Sigmoid colon (tissue), 7 donors: ENCODE results near the gene CDK14. TPM values are rescaled to one million over a fixed set of nuclear protein-coding genes. Genes with fewer than 3 reads are reported as not detected.

Experiments used
- DNase-seq: peaks from one replicate; pipeline ENCODE4 v3.0.0-alpha.2; 2019
- H3K27ac ChIP-seq, 4 donors: fragments of 200-600 bp; sonication (generic); one replicate each; pipeline ENCODE4 v1.5.1; 2016 to 2019; ENCODE audit warnings: mild to moderate bottlenecking in 1 of 4
- H3K27me3 ChIP-seq, 3 donors: fragments of 200-600 bp; sonication (generic); one replicate each; pipeline ENCODE4 v1.5.1; 2019; ENCODE audit warnings: mild to moderate bottlenecking in 1 of 3
- H3K36me3 ChIP-seq, 4 donors: fragments of 200-600 bp; sonication (generic); one replicate each; pipeline ENCODE4 v1.5.1; 2016 to 2019
- H3K4me1 ChIP-seq, 4 donors: fragments of 200-600 bp; sonication (generic); one replicate each; pipeline ENCODE4 v1.5.1; 2017 to 2019
- H3K4me3 ChIP-seq, 4 donors: fragments of 200-600 bp; sonication (generic); one replicate each; pipeline ENCODE4 v1.5.1; 2017 to 2019; ENCODE audit warnings: mild to moderate bottlenecking in 2 of 4, moderate library complexity in 1 of 4
- H3K9me3 ChIP-seq, 4 donors: fragments of 200-600 bp in 3 of 4; sonication (generic) in 3 of 4; one replicate each; pipeline versions ENCODE4 v1.5.1 to v1.6.1; 2013 to 2019
- CTCF ChIP-seq, 4 experiments: fragments of 450-650 bp in 3 of 4; fragments of 200-600 bp in 1 of 4; IDR thresholded peaks; one replicate each; pipeline ENCODE4 v1.5.1; 2016 to 2019; ENCODE audit warnings: antibody characterized with exemption in 4 of 4, mild to moderate bottlenecking in 3 of 4, moderate library complexity in 2 of 4
- EP300 ChIP-seq, 4 donors: sonication (generic); formaldehyde crosslinking; IDR thresholded peaks; one replicate each; pipeline ENCODE4 v1.6.1; 2017; ENCODE audit warnings: antibody characterized with exemption in 4 of 4
- POLR2A ChIP-seq, 2 donors: fragments of 450-650 bp; IDR thresholded peaks; one replicate each; pipeline ENCODE4 v1.6.1; 2016; ENCODE audit warnings: antibody characterized with exemption in 2 of 2, mild to moderate bottlenecking in 2 of 2, moderate library complexity in 2 of 2
- POLR2AphosphoS5 ChIP-seq, 4 donors: sonication (generic); formaldehyde crosslinking; IDR thresholded peaks; one replicate each; pipeline ENCODE4 v1.6.1; 2017; ENCODE audit warnings: antibody characterized with exemption in 4 of 4
- WGBS, 2 donors: extraction: QIAGEN DNeasy Blood & Tissue Kit; methylation state at CpG; one replicate each; pipeline ENCODE4 v1.1.7; 2013; 5-methylcytosine and 5-hydroxymethylcytosine counted together
- intact Hi-C: fragments of 100-400 bp; cut with DNase I; formaldehyde crosslinking; loops from one replicate; pipeline ENCODE4 v1.15.1; 2023
- polyA plus RNA-seq, 3 donors: library from polyadenylated mRNA; stranded (reverse); fragments of 200-250 nt; gene quantifications; one replicate each; pipeline ENCODE4 v1.2.3, GENCODE V29; 2013
- total RNA-seq, 4 donors: library from RNA; depleted of rRNA; stranded (reverse); fragments of >200 nt; gene quantifications; one replicate each; pipeline ENCODE4 v1.1.0, GENCODE V29; 2016
- donor health status: healthy with polysubstance abuse.
- donor health status: Bipolar disorder and iron deficiency.
- donor health status: healthy.

The CDK14 gene
- total and polyA plus RNA-seq, 7 donors = 0.92 to 19.3 (median 11.1) TPM

GRCh38 chr7:91164506-91164905 lies 568.4 kb downstream of the CDK14 start:
- intact Hi-C loops = no loop called here
- H3K4me3 ChIP-seq = no peak overlapping the region
- TF ChIP-seq EP300 (IDR thresholded peaks at IDR 0.05) (no peak), CTCF (IDR thresholded peaks at IDR 0.05) (no peak), POLR2AphosphoS5 (IDR thresholded peaks at IDR 0.05) (no peak), POLR2A (IDR thresholded peaks at IDR 0.05) (no peak)
- H3K4me1 ChIP-seq = peaks cover 0 to 13% (median 0%) of the 10 kb centered on the region in 4 donors
- H3K36me3 ChIP-seq = no peaks in the 10 kb centered on the region
- no peaks in the 10 kb centered on the region for H3K9me3 ChIP-seq
- H3K27ac ChIP-seq = no peak overlapping the region
- no peak for DNase-seq
- 85 to 92% methylated on average over 2 of the region's 2 CpGs for WGBS, 2 donors
- H3K27me3 ChIP-seq = no peaks in the 10 kb centered on the region

- Histone ChIP-seq H3K4me3 (no peak overlapping the region), H3K27me3 (no peaks in the 10 kb centered on the region), H3K9me3 (no peaks in the 10 kb centered on the region), H3K27ac (peak overlapping the region in 1 of 4 donors; percentile 30), H3K4me1 (peaks cover 0 to 13% (median 0%) of the 10 kb centered on the region in 4 donors), H3K36me3 (no peaks in the 10 kb centered on the region)
- DNase-seq = no peak
- 70 to 72% methylated on average over 9 of the region's 9 CpGs for WGBS, 2 donors
- intact Hi-C loops = no loop called here
- TF ChIP-seq POLR2A (IDR thresholded peaks at IDR 0.05) = no peak
- no peak for TF ChIP-seq POLR2AphosphoS5 (IDR thresholded peaks at IDR 0.05)
- TF ChIP-seq CTCF (IDR thresholded peaks at IDR 0.05) = no peak
- TF ChIP-seq EP300 (IDR thresholded peaks at IDR 0.05) = no peak
Measured at GRCh38 chr7:91165006-91165845, 569.1 kb downstream of the CDK14 start.

- intact Hi-C loops = no loop called here
Measured at GRCh38 chr7:91165846-91166230, 569.7 kb downstream of the CDK14 start.

GRCh38 chr7:91168871-91169829 lies 573.0 kb downstream of the CDK14 start:
- WGBS, 2 donors = 75 to 76% methylated on average over 11 of the region's 11 CpGs
- intact Hi-C loops = no loop called here
- no peaks in the 10 kb centered on the region for H3K36me3 ChIP-seq
- no peak overlapping the region for H3K4me3 ChIP-seq
- no peak for DNase-seq
- no peaks in the 10 kb centered on the region for H3K27me3 ChIP-seq
- no peak for TF ChIP-seq POLR2A (IDR thresholded peaks at IDR 0.05)
- no peak for TF ChIP-seq POLR2AphosphoS5 (IDR thresholded peaks at IDR 0.05)
- no peak for TF ChIP-seq CTCF (IDR thresholded peaks at IDR 0.05)
- no peak for TF ChIP-seq EP300 (IDR thresholded peaks at IDR 0.05)
- H3K4me1 ChIP-seq = peaks cover 0 to 13% (median 0%) of the 10 kb centered on the region in 4 donors
- no peaks in the 10 kb centered on the region for H3K9me3 ChIP-seq
- no peak overlapping the region for H3K27ac ChIP-seq

More at GRCh38 chr7:91165846-91166230, 569.7 kb downstream of the CDK14 start:
- no peak for DNase-seq
- Histone ChIP-seq H3K4me3 (no peak overlapping the region), H3K27ac (peak overlapping the region in 1 of 4 donors; percentile 5), H3K27me3 (no peaks in the 10 kb centered on the region), H3K4me1 (peaks cover 0 to 13% (median 0%) of the 10 kb centered on the region in 4 donors), H3K36me3 (no peaks in the 10 kb centered on the region), H3K9me3 (no peaks in the 10 kb centered on the region)
- WGBS, 2 donors = 77 to 79% methylated on average over 1 of the region's 1 CpG
- TF ChIP-seq CTCF (IDR thresholded peaks at IDR 0.05) = no peak
- TF ChIP-seq POLR2A (IDR thresholded peaks at IDR 0.05) = no peak
- TF ChIP-seq POLR2AphosphoS5 (IDR thresholded peaks at IDR 0.05) = no peak
- TF ChIP-seq EP300 (IDR thresholded peaks at IDR 0.05) = no peak
